HG03196 (cell line): ENCODE measurements around the gene OR52K2.
"Not testable (repeated sequence)": the region's sequence is repeated elsewhere in the genome, so short reads cannot be mapped to it uniquely, and the experiment has no call there.

Source experiments
- ATAC-seq: cut with Tn5 transposase; IDR thresholded peaks from one replicate; pipeline ENCODE4 v1.9.1; 2021; ENCODE audit not compliant: unreplicated experiment

OR52K2 gene

GRCh38 chr11:4479644-4480043 is 30.5 kb downstream of the OR52K2 start:
- ATAC-seq, result no peak

- no peak for ATAC-seq
Measured at GRCh38 chr11:4480577-4481239, 31.6 kb downstream of the OR52K2 start.

- ATAC-seq, result no peak
Measured at GRCh38 chr11:4481240-4481582, 32.1 kb downstream of the OR52K2 start.

- no peak for ATAC-seq
Measured at GRCh38 chr11:4482445-4482844, 33.4 kb downstream of the OR52K2 start, which contains the start of gene OR52K1. OR52K1 (plus strand) TSS chr11:4482646; CDS start chr11:4488901, 6,255 bp downstream.

GRCh38 chr11:4484310-4484709 is 35.2 kb downstream of the OR52K2 start:
- no peak for ATAC-seq

GRCh38 chr11:4491405-4491804 is 42.3 kb downstream of the OR52K2 start:
- not testable (repeated sequence) for ATAC-seq

- no peak for ATAC-seq
Measured at GRCh38 chr11:4491878-4492606, 42.9 kb downstream of the OR52K2 start.

GRCh38 chr11:4493480-4493818 is 44.4 kb downstream of the OR52K2 start:
- no peak for ATAC-seq

GRCh38 chr11:4495487-4495886 is 46.4 kb downstream of the OR52K2 start:
- ATAC-seq, result no peak

- no peak for ATAC-seq
Measured at GRCh38 chr11:4495986-4496385, 46.9 kb downstream of the OR52K2 start.

GRCh38 chr11:4496557-4497248 is 47.6 kb downstream of the OR52K2 start:
- ATAC-seq, result no peak
